Osteocyte (in vitro differentiated cells): ENCODE results near the gene OR52K1. TPM values are rescaled to one million over a fixed set of nuclear protein-coding genes. Genes with fewer than 3 reads are reported as not detected.

Experiments
- DNase-seq: peaks from one replicate; pipeline ENCODE4 v3.0.0; 2021; ENCODE audit warnings: mixed read lengths; ENCODE audit not compliant: unreplicated experiment; ENCODE audit errors: extremely low spot score
- H3K27ac Mint-ChIP-seq: one replicate; pipeline ENCODE4 v1.8.0; 2021; ENCODE audit warnings: mild to moderate bottlenecking, mixed read lengths; ENCODE audit not compliant: unreplicated experiment
- H3K27me3 Mint-ChIP-seq: one replicate; pipeline ENCODE4 v1.8.0; 2021; ENCODE audit warnings: mixed read lengths; ENCODE audit not compliant: unreplicated experiment
- H3K36me3 Mint-ChIP-seq: one replicate; pipeline ENCODE4 v1.8.0; 2021; ENCODE audit warnings: mixed read lengths; ENCODE audit not compliant: unreplicated experiment
- H3K4me1 Mint-ChIP-seq: one replicate; pipeline ENCODE4 v1.8.0; 2021; ENCODE audit warnings: mixed read lengths; ENCODE audit not compliant: unreplicated experiment
- H3K4me3 Mint-ChIP-seq: one replicate; pipeline ENCODE4 v1.8.0; 2021; ENCODE audit warnings: mild to moderate bottlenecking, moderate library complexity, mixed read lengths; ENCODE audit not compliant: unreplicated experiment
- H3K9me3 Mint-ChIP-seq: one replicate; pipeline ENCODE4 v1.8.0; 2021; ENCODE audit warnings: mixed read lengths; ENCODE audit not compliant: unreplicated experiment
- total RNA-seq: library from RNA; stranded (reverse); gene quantifications from 2 replicates; pipeline ENCODE4 v1.2.1, GENCODE V29; 2021
- TF ChIP-seq, protein P1 (sequence below): fragments of 200-600 bp; sonication (generic); IDR thresholded peaks from 2 replicates; pipeline ENCODE4 v1.5.0; 2021; ENCODE audit warnings: antibody characterized with exemption, mild to moderate bottlenecking, moderate library complexity

The OR52K1 gene
- total RNA-seq, 1 donor from 2014 or later: not detected

DNA sequence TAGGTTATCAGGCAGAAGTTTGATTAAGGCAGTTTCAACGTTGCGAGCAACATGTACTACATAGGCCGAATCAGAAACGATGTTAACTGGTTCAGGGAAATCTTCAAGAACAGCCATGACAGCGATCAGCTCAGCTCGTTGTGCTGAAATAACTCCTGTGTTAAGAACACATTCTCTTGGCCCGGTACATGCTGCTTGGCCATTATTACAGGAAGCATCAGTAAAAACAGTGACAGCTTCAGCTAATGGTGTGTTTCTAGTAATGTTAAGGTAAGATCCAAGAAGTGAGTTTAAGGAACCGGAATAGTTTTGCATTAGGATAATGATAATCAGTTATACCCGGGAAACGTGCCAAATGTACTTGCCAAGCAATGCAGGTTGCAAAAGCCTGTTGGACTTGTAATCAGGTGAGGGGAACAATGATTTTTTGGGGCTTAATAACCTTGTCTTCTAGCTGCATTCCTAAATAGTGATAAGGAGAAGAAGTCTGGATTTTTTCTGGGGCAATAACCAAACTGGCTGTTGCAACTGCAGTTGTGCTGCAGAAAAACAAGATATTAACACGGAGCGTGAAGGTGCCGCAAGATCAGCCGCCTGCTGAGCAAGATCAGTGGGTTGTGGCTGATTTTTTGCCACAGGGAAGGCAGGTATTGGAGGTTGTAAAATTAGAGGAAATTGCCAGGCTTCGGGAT, 14.3 kb downstream of the OR52K1 start:
- Mint-ChIP-seq H3K4me1 (no peaks in the 10 kb centered on the region), H3K36me3 (no peaks in the 10 kb centered on the region), H3K27ac (no peak overlapping the region), H3K4me3 (no peak overlapping the region), H3K9me3 (no peaks in the 10 kb centered on the region), H3K27me3 (peaks cover 43% of the 10 kb centered on the region)
- TF ChIP-seq, protein P1, sequence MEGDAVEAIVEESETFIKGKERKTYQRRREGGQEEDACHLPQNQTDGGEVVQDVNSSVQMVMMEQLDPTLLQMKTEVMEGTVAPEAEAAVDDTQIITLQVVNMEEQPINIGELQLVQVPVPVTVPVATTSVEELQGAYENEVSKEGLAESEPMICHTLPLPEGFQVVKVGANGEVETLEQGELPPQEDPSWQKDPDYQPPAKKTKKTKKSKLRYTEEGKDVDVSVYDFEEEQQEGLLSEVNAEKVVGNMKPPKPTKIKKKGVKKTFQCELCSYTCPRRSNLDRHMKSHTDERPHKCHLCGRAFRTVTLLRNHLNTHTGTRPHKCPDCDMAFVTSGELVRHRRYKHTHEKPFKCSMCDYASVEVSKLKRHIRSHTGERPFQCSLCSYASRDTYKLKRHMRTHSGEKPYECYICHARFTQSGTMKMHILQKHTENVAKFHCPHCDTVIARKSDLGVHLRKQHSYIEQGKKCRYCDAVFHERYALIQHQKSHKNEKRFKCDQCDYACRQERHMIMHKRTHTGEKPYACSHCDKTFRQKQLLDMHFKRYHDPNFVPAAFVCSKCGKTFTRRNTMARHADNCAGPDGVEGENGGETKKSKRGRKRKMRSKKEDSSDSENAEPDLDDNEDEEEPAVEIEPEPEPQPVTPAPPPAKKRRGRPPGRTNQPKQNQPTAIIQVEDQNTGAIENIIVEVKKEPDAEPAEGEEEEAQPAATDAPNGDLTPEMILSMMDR: no peak
- no peak for DNase-seq

DNA sequence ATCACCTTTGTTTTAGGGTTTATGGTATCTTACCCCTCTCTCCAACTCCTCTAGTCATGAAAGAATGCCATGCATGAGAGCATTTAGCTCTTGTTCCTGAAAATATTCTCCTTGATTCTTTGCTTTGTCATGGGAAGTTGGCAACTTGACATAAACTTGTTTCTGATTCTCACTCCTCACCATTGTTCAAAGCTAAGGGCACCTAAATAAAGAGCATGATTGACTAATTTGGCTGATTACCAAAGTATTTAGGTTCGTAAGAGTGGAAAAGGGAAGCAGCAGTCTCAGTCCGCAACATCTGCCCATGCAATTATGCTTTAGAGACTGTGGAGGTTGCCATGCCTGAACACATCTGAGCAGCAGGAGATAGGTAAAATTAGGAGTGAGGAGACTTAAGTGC, 26.4 kb downstream of the OR52K1 start:
- H3K36me3 Mint-ChIP-seq: no peaks in the 10 kb centered on the region
- H3K27me3 Mint-ChIP-seq: peaks cover 3% of the 10 kb centered on the region
- no peaks in the 10 kb centered on the region for H3K9me3 Mint-ChIP-seq
- H3K4me1 Mint-ChIP-seq: no peaks in the 10 kb centered on the region
- TF ChIP-seq, protein P1: no peak
- no peak overlapping the region for H3K27ac Mint-ChIP-seq
- DNase-seq: no peak
- H3K4me3 Mint-ChIP-seq: no peak overlapping the region

DNA sequence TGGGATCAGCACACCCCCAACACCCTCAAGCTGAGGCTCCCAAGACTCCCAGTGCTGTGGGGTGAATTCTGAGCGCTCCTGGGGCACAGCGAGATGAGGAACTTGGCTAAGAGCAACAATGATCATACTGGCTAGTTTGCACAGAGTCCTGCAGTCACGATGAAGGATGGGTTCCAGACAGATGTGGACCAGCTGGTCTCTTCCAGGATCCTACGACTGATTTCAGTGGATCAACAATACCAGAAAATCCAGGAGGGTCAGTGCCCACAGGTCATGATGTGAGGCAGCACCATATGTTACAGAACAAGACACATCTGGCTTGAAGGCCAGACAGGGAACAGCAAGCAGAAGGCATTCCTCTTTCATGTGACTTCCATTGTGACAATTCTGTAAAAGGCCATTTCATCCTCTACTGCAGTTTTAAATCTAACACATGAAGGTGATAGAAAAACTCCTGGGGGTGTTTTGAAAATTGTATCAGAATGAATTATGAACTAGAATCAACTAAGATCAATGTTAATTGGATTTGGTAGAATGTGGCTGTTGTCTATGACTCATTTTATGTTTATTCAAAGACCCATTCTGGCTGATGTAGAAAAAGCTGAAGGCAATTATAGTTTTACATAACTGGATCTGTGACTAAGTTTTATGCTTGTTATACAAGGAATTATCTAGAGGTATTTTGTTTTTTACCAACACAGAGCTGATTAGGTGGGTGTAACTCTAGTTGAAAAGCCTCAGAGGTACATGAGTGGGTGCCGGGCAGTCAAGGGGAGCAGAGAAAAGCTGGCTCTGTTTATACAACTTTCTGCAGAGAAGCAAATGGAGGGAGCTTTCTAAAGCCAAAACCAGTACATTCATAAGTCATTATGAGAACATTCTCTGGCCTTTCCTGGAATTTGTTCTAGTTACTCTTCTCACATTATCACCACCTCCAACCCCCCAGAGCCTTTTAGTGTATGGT, 29.1 kb downstream of the OR52K1 start:
- H3K36me3 Mint-ChIP-seq: no peaks in the 10 kb centered on the region
- DNase-seq: no peak
- H3K27me3 Mint-ChIP-seq: peaks cover 3% of the 10 kb centered on the region
- H3K9me3 Mint-ChIP-seq: no peaks in the 10 kb centered on the region
- no peak overlapping the region for H3K27ac Mint-ChIP-seq
- TF ChIP-seq, protein P1: no peak
- H3K4me3 Mint-ChIP-seq: no peak overlapping the region
- H3K4me1 Mint-ChIP-seq: no peaks in the 10 kb centered on the region

DNA sequence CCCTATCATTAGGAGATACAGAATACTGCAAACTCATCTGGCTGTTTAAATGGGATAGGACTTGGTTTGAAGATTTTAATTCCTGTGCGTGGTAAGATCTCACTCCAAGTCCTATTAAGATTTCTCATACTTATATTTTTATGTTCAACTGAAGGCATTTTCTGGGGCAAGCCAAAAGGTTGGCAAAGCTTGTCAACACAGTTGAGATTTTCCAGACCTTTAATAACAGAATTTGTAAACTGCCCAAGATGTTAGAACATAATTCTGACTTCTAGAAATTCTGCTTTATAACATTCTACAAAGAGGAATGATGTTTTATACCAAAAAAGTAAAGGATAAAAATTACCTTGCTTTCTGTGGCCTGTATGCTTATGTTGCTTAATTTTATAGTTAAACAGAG, 31.8 kb downstream of the OR52K1 start:
- no peak for DNase-seq
- no peaks in the 10 kb centered on the region for H3K9me3 Mint-ChIP-seq
- no peaks in the 10 kb centered on the region for H3K36me3 Mint-ChIP-seq
- H3K27me3 Mint-ChIP-seq: no peaks in the 10 kb centered on the region
- TF ChIP-seq, protein P1: no peak
- no peaks in the 10 kb centered on the region for H3K4me1 Mint-ChIP-seq
- H3K4me3 Mint-ChIP-seq: no peak overlapping the region
- no peak overlapping the region for H3K27ac Mint-ChIP-seq

DNA sequence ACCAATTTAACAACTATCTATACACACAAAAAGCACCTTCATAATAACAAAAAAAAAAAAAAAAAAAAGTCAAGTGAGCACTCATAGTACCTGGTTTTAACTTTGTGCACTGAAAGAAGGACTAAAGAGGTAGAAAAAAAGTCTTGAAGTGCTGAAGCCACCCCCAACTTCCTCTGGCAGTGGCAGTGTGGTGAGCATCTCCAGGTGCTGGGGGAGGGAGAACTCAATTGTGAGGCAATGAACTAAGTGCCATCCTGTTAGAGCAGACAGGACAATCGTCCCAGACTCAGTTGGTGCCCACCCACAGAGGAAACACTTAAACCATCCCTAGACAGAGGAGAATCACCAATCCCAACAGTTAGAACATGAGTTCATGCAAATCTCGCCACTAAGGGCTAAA, 39.9 kb downstream of the OR52K1 start:
- H3K4me3 Mint-ChIP-seq: no peak overlapping the region
- TF ChIP-seq, protein P1: no peak
- H3K36me3 Mint-ChIP-seq: no peaks in the 10 kb centered on the region

More for the DNA sequence above, 39.9 kb downstream of the OR52K1 start:
- no peaks in the 10 kb centered on the region for H3K4me1 Mint-ChIP-seq
- H3K9me3 Mint-ChIP-seq: no peaks in the 10 kb centered on the region
- DNase-seq: no peak
- no peak overlapping the region for H3K27ac Mint-ChIP-seq
- peaks cover 11% of the 10 kb centered on the region for H3K27me3 Mint-ChIP-seq
